ENCODE results near the gene NELL1.

The NELL1 gene

DNA sequence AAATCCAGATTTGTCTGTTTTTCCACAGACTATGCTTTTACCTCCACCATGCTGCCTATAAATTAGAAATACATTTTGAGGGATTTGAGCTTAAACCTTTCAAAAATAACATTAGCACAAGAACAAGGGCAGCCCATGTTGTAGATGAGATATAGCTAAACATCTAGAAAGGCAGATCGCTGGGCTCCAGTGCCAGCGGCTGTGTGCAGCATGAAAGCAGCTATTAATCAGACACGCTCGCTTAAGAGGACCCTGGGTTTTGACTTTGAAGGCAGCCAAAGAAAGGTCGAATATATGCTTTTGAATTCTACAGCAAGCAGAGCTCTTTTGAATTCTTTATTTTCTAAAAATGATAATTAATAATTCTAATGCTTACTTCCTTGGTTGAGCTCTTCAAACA lies 684.0 kb downstream of the NELL1 start:
- Histone ChIP-seq H2BK120ac (ENCODE audit: insufficient read depth, low read length, poor library complexity) (no peak overlapping the region), H4K12ac (ENCODE audit: low read depth, low read length) (no peak overlapping the region), H2AFZ (ENCODE audit: insufficient read depth, low read length, poor library complexity) (no peak overlapping the region), H3K4ac (ENCODE audit: low read depth, low read length) (no peak overlapping the region), H4K8ac (ENCODE audit: low read depth, low read length) (no peak overlapping the region), H3K4me2 (ENCODE audit: low read length) (peak overlapping the region; percentile 14), H2BK5ac (ENCODE audit: low read depth, low read length, poor library complexity) (no peak overlapping the region), H3K79me2 (ENCODE audit: control insufficient read depth, insufficient read depth, low read length, poor library complexity) (no peaks in the 10 kb centered on the region), H3K9me3 (ENCODE audit: insufficient read depth, low read depth, low read length) (no peaks in the 10 kb centered on the region), H4K91ac (ENCODE audit: low read depth, low read length) (no peak overlapping the region), H3K14ac (ENCODE audit: low read length) (no peak overlapping the region), H3K79me1 (ENCODE audit: low read length) (no peaks in the 10 kb centered on the region), H3K27ac (ENCODE audit: low read depth, low read length) (no peak overlapping the region), H3K23ac (ENCODE audit: low read length) (no peak overlapping the region), H2AK5ac (ENCODE audit: low read length) (no peak overlapping the region), H3K4me3 (ENCODE audit: low read depth, low read length) (no peak overlapping the region), H3K9ac (ENCODE audit: low read length) (no peak overlapping the region), H2BK12ac (ENCODE audit: low read length) (no peak overlapping the region), H3K4me1 (ENCODE audit: control insufficient read depth in 1 of 2, insufficient read depth in 2 of 2, low read length in 2 of 2) (no peaks in the 10 kb centered on the region), H3K27me3 (ENCODE audit: insufficient read depth, low read length) (no peaks in the 10 kb centered on the region), H3K36me3 (ENCODE audit: control insufficient read depth in 1 of 2, insufficient read depth in 2 of 2, low read length in 2 of 2) (no peaks in the 10 kb centered on the region), H3K18ac (ENCODE audit: low read length) (no peak overlapping the region)
- no CpG with 5 or more reads among the region's 5 CpGs for WGBS (ENCODE audit: extremely low coverage, insufficient coverage, insufficient read length)
- no peak for DNase-seq

GRCh38 chr11:21364866-21365624 lies 695.7 kb downstream of the NELL1 start:
- Histone ChIP-seq H4K8ac (ENCODE audit: low read depth, low read length) (no peak overlapping the region), H3K9ac (ENCODE audit: low read length) (no peak overlapping the region), H2BK120ac (ENCODE audit: insufficient read depth, low read length, poor library complexity) (no peak overlapping the region), H3K23ac (ENCODE audit: low read length) (no peak overlapping the region), H2BK12ac (ENCODE audit: low read length) (no peak overlapping the region), H3K27me3 (ENCODE audit: insufficient read depth, low read length) (no peaks in the 10 kb centered on the region), H2BK5ac (ENCODE audit: low read depth, low read length, poor library complexity) (no peak overlapping the region), H3K36me3 (ENCODE audit: control insufficient read depth in 1 of 2, insufficient read depth in 2 of 2, low read length in 2 of 2) (no peaks in the 10 kb centered on the region), H4K12ac (ENCODE audit: low read depth, low read length) (no peak overlapping the region), H3K4me2 (ENCODE audit: low read length) (no peak overlapping the region), H3K18ac (ENCODE audit: low read length) (no peak overlapping the region), H2AFZ (ENCODE audit: insufficient read depth, low read length, poor library complexity) (no peak overlapping the region), H3K4ac (ENCODE audit: low read depth, low read length) (no peak overlapping the region), H3K79me2 (ENCODE audit: control insufficient read depth, insufficient read depth, low read length, poor library complexity) (no peaks in the 10 kb centered on the region), H3K9me3 (ENCODE audit: insufficient read depth, low read depth, low read length) (no peaks in the 10 kb centered on the region), H2AK5ac (ENCODE audit: low read length) (no peak overlapping the region), H3K27ac (ENCODE audit: low read depth, low read length) (no peak overlapping the region), H3K79me1 (ENCODE audit: low read length) (no peaks in the 10 kb centered on the region), H3K4me1 (ENCODE audit: control insufficient read depth in 1 of 2, insufficient read depth in 2 of 2, low read length in 2 of 2) (no peaks in the 10 kb centered on the region), H3K14ac (ENCODE audit: low read length) (no peak overlapping the region), H3K4me3 (ENCODE audit: low read depth, low read length) (no peak overlapping the region), H4K91ac (ENCODE audit: low read depth, low read length) (no peak overlapping the region)
- no CpG with 5 or more reads among the region's 8 CpGs for WGBS (ENCODE audit: extremely low coverage, insufficient coverage, insufficient read length)
- DNase-seq, result no peak

DNA sequence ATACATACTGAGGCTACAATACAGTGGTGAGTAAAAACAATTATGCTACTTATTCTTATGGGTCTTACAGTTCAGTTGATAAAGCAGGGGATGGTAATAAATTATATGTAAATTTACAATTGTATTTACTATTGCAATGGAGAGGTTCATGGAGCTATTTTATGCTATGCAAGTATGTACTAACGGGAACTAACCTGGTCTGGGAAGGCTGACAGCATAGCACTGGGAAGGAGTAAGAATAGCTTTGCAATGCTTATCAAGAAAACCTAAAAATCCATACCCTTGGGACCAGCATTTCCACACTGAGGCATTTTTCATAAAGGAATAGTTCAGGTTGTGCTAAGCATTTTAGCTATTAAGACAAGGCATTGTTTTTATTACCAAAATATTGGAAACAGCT lies 700.6 kb downstream of the NELL1 start:
- no peak overlapping the region for H4K12ac ChIP-seq (ENCODE audit: low read depth, low read length)
- no peak overlapping the region for H3K4me2 ChIP-seq (ENCODE audit: low read length)
- WGBS (ENCODE audit: extremely low coverage, insufficient coverage, insufficient read length), result no CpG with 5 or more reads among the region's 1 CpG
- H4K8ac ChIP-seq (ENCODE audit: low read depth, low read length), result no peak overlapping the region
- no peak overlapping the region for H2BK12ac ChIP-seq (ENCODE audit: low read length)
- H3K9me3 ChIP-seq (ENCODE audit: insufficient read depth, low read depth, low read length), result no peaks in the 10 kb centered on the region
- H3K23ac ChIP-seq (ENCODE audit: low read length), result no peak overlapping the region
- peak in 1 of 2 donors; percentile 38 for DNase-seq
- no peak overlapping the region for H2AFZ ChIP-seq (ENCODE audit: insufficient read depth, low read length, poor library complexity)
- no peak overlapping the region for H4K91ac ChIP-seq (ENCODE audit: low read depth, low read length)
- H2BK120ac ChIP-seq (ENCODE audit: insufficient read depth, low read length, poor library complexity), result no peak overlapping the region
- no peak overlapping the region for H3K27ac ChIP-seq (ENCODE audit: low read depth, low read length)
- no peak overlapping the region for H2AK5ac ChIP-seq (ENCODE audit: low read length)
- H3K79me2 ChIP-seq (ENCODE audit: control insufficient read depth, insufficient read depth, low read length, poor library complexity), result no peaks in the 10 kb centered on the region
- H3K18ac ChIP-seq (ENCODE audit: low read length), result no peak overlapping the region
- no peaks in the 10 kb centered on the region for H3K79me1 ChIP-seq (ENCODE audit: low read length)
- no peak overlapping the region for H3K9ac ChIP-seq (ENCODE audit: low read length)
- no peak overlapping the region for H3K14ac ChIP-seq (ENCODE audit: low read length)
- H3K4ac ChIP-seq (ENCODE audit: low read depth, low read length), result no peak overlapping the region
- no peaks in the 10 kb centered on the region for H3K27me3 ChIP-seq (ENCODE audit: insufficient read depth, low read length)
- no peak overlapping the region for H2BK5ac ChIP-seq (ENCODE audit: low read depth, low read length, poor library complexity)
- H3K4me3 ChIP-seq (ENCODE audit: low read depth, low read length), result no peak overlapping the region
- no peaks in the 10 kb centered on the region for H3K36me3 ChIP-seq (ENCODE audit: control insufficient read depth in 1 of 2, insufficient read depth in 2 of 2, low read length in 2 of 2)
- H3K4me1 ChIP-seq (ENCODE audit: control insufficient read depth in 1 of 2, insufficient read depth in 2 of 2, low read length in 2 of 2), result no peaks in the 10 kb centered on the region

GRCh38 chr11:21371044-21371443 lies 701.7 kb downstream of the NELL1 start:
- H2AK5ac ChIP-seq (ENCODE audit: low read length), result no peak overlapping the region
- no peak overlapping the region for H2BK5ac ChIP-seq (ENCODE audit: low read depth, low read length, poor library complexity)
- H2BK12ac ChIP-seq (ENCODE audit: low read length), result no peak overlapping the region
- no peak overlapping the region for H4K12ac ChIP-seq (ENCODE audit: low read depth, low read length)
- H3K79me2 ChIP-seq (ENCODE audit: control insufficient read depth, insufficient read depth, low read length, poor library complexity), result no peaks in the 10 kb centered on the region
- H2BK120ac ChIP-seq (ENCODE audit: insufficient read depth, low read length, poor library complexity), result no peak overlapping the region
- no CpG with 5 or more reads among the region's 5 CpGs for WGBS (ENCODE audit: extremely low coverage, insufficient coverage, insufficient read length)
- H3K4me3 ChIP-seq (ENCODE audit: low read depth, low read length), result no peak overlapping the region
- H4K8ac ChIP-seq (ENCODE audit: low read depth, low read length), result no peak overlapping the region
- no peaks in the 10 kb centered on the region for H3K79me1 ChIP-seq (ENCODE audit: low read length)
- no peak overlapping the region for H3K9ac ChIP-seq (ENCODE audit: low read length)
- H3K14ac ChIP-seq (ENCODE audit: low read length), result no peak overlapping the region
- H3K4ac ChIP-seq (ENCODE audit: low read depth, low read length), result no peak overlapping the region
- H3K36me3 ChIP-seq (ENCODE audit: control insufficient read depth in 1 of 2, insufficient read depth in 2 of 2, low read length in 2 of 2), result no peaks in the 10 kb centered on the region
- no peak overlapping the region for H2AFZ ChIP-seq (ENCODE audit: insufficient read depth, low read length, poor library complexity)
- H3K27ac ChIP-seq (ENCODE audit: low read depth, low read length), result no peak overlapping the region
- no peaks in the 10 kb centered on the region for H3K9me3 ChIP-seq (ENCODE audit: insufficient read depth, low read depth, low read length)
- H3K23ac ChIP-seq (ENCODE audit: low read length), result no peak overlapping the region
- H4K91ac ChIP-seq (ENCODE audit: low read depth, low read length), result no peak overlapping the region
- H3K18ac ChIP-seq (ENCODE audit: low read length), result no peak overlapping the region
- DNase-seq, result no peak
- no peaks in the 10 kb centered on the region for H3K27me3 ChIP-seq (ENCODE audit: insufficient read depth, low read length)
- H3K4me2 ChIP-seq (ENCODE audit: low read length), result no peak overlapping the region
- no peaks in the 10 kb centered on the region for H3K4me1 ChIP-seq (ENCODE audit: control insufficient read depth in 1 of 2, insufficient read depth in 2 of 2, low read length in 2 of 2)

Data from trophoblast cell (in vitro differentiated cells and primary cell).